Measurements from ENCODE around the gene GRM1. TPM values are rescaled to one million over a fixed set of nuclear protein-coding genes. Genes with fewer than 3 reads are reported as not detected.

Gene GRM1
- total RNA-seq, 2 experiments from 2014 or later = not detected

DNA sequence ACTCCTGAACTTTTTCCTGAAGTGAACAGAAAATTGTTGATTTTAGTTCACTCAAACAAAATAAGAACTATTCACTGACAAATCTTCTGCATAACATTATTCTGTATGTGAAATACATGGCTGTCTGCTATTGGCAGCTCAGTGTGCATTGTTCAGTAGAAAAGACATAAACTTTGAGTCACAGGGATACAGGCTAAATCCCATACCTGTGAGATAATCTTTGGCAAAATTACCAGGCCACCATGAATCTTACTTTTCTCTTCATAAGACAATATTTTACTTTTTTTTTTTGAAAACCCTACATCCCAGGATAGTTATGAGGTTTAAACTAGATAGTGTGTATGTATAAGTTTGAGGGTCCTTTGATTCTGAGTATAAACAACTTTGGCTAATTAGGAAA lies 224.8 kb downstream of the GRM1 start:
- Histone ChIP-seq H3K27me3 (ENCODE audit: control insufficient read depth in 1 of 2, insufficient read depth in 2 of 2, low read length in 2 of 2) (no peaks in the 10 kb centered on the region), H3K9me3 (ENCODE audit: control insufficient read depth in 1 of 2, insufficient read depth in 1 of 2, low read length in 2 of 2) (no peaks in the 10 kb centered on the region), H3K36me3 (ENCODE audit: insufficient read depth, low read length) (no peaks in the 10 kb centered on the region), H3K4me3 (ENCODE audit: low read length) (no peak overlapping the region), H3K4me1 (ENCODE audit: insufficient read depth, low read length) (no peaks in the 10 kb centered on the region), H3K27ac (ENCODE audit: low read depth in 1 of 2, low read length in 2 of 2) (no peak overlapping the region)
- CTCF ChIA-PET = no interaction called here
- no peak overlapping the region for H3K4me3 Mint-ChIP-seq
- no peaks in the 10 kb centered on the region for H3K9me3 Mint-ChIP-seq
- no peaks in the 10 kb centered on the region for H3K36me3 Mint-ChIP-seq (ENCODE audit: low read depth)
- DNase-seq (no peak), ATAC-seq (ENCODE audit: poor library complexity) (no peak)
- H3K27me3 Mint-ChIP-seq = no peaks in the 10 kb centered on the region
- intact Hi-C loops (cut with DNase I, micrococcal nuclease) = no loop called here
- POLR2A ChIA-PET = no interaction called here
- TF ChIP-seq, protein P1, sequence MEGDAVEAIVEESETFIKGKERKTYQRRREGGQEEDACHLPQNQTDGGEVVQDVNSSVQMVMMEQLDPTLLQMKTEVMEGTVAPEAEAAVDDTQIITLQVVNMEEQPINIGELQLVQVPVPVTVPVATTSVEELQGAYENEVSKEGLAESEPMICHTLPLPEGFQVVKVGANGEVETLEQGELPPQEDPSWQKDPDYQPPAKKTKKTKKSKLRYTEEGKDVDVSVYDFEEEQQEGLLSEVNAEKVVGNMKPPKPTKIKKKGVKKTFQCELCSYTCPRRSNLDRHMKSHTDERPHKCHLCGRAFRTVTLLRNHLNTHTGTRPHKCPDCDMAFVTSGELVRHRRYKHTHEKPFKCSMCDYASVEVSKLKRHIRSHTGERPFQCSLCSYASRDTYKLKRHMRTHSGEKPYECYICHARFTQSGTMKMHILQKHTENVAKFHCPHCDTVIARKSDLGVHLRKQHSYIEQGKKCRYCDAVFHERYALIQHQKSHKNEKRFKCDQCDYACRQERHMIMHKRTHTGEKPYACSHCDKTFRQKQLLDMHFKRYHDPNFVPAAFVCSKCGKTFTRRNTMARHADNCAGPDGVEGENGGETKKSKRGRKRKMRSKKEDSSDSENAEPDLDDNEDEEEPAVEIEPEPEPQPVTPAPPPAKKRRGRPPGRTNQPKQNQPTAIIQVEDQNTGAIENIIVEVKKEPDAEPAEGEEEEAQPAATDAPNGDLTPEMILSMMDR (IDR thresholded peaks at IDR 0.05) = no peak
- no peaks in the 10 kb centered on the region for H3K4me1 Mint-ChIP-seq (ENCODE audit: low read depth)
- no peak overlapping the region for H3K27ac Mint-ChIP-seq

GRCh38 chr6:146258206-146258605 lies 229.3 kb downstream of the GRM1 start:
- intact Hi-C loops (cut with DNase I, micrococcal nuclease) = no loop called here
- H3K9me3 ChIP-seq (ENCODE audit: control insufficient read depth in 1 of 2, insufficient read depth in 1 of 2, low read length in 2 of 2) = no peaks in the 10 kb centered on the region
- no peak overlapping the region for H3K27ac Mint-ChIP-seq
- DNase-seq = no peak
- H3K4me3 Mint-ChIP-seq = no peak overlapping the region
- no peak overlapping the region for H3K4me3 ChIP-seq (ENCODE audit: low read length)
- ChIA-PET POLR2A (no interaction called here), CTCF (no interaction called here)
- no peak overlapping the region for H3K27ac ChIP-seq (ENCODE audit: low read depth in 1 of 2, low read length in 2 of 2)
- H3K27me3 ChIP-seq (ENCODE audit: control insufficient read depth in 1 of 2, insufficient read depth in 2 of 2, low read length in 2 of 2) = no peaks in the 10 kb centered on the region
- TF ChIP-seq, protein P1 (IDR thresholded peaks at IDR 0.05) = no peak
- H3K36me3 Mint-ChIP-seq (ENCODE audit: low read depth) = no peaks in the 10 kb centered on the region
- no peak for ATAC-seq (ENCODE audit: poor library complexity)
- no peaks in the 10 kb centered on the region for H3K36me3 ChIP-seq (ENCODE audit: insufficient read depth, low read length)
- H3K4me1 Mint-ChIP-seq (ENCODE audit: low read depth) = no peaks in the 10 kb centered on the region
- H3K4me1 ChIP-seq (ENCODE audit: insufficient read depth, low read length) = no peaks in the 10 kb centered on the region
- no peaks in the 10 kb centered on the region for H3K27me3 Mint-ChIP-seq
- H3K9me3 Mint-ChIP-seq = no peaks in the 10 kb centered on the region

GRCh38 chr6:146260886-146261285 lies 232.0 kb downstream of the GRM1 start:
- H3K27me3 ChIP-seq (ENCODE audit: control insufficient read depth in 1 of 2, insufficient read depth in 2 of 2, low read length in 2 of 2) = no peaks in the 10 kb centered on the region
- H3K4me3 Mint-ChIP-seq = no peak overlapping the region
- H3K4me1 ChIP-seq (ENCODE audit: insufficient read depth, low read length) = no peaks in the 10 kb centered on the region
- ChIA-PET CTCF (interaction anchor here (1.2 kb wide), 1 partner anchor 16 kb away, joined by 3 read pairs; no protein-coding TSS in a partner anchor), POLR2A (no interaction called here)
- no peak overlapping the region for H3K4me3 ChIP-seq (ENCODE audit: low read length)
- H3K27ac ChIP-seq (ENCODE audit: low read depth in 1 of 2, low read length in 2 of 2) = no peak overlapping the region
- intact Hi-C loops (cut with DNase I, micrococcal nuclease) = no loop called here
- ATAC-seq (ENCODE audit: poor library complexity) = no peak
- no peaks in the 10 kb centered on the region for H3K9me3 ChIP-seq (ENCODE audit: control insufficient read depth in 1 of 2, insufficient read depth in 1 of 2, low read length in 2 of 2)
- no peaks in the 10 kb centered on the region for H3K9me3 Mint-ChIP-seq
- H3K27ac Mint-ChIP-seq = no peak overlapping the region
- DNase-seq = no peak
- H3K36me3 Mint-ChIP-seq (ENCODE audit: low read depth) = no peaks in the 10 kb centered on the region
- TF ChIP-seq, protein P1 (IDR thresholded peaks at IDR 0.05) = no peak
- no peaks in the 10 kb centered on the region for H3K27me3 Mint-ChIP-seq
- no peaks in the 10 kb centered on the region for H3K36me3 ChIP-seq (ENCODE audit: insufficient read depth, low read length)
- H3K4me1 Mint-ChIP-seq (ENCODE audit: low read depth) = no peaks in the 10 kb centered on the region

All from CD4-positive, alpha-beta T cell (primary cell).